H1 (cell line): Measurements from ENCODE around the gene CD151. TPM values are rescaled to one million over a fixed set of nuclear protein-coding genes. Genes with fewer than 3 reads are reported as not detected.

Source experiments
- BRCA1 ChIP-seq: IDR thresholded peaks from 2 replicates; pipeline ENCODE4 v1.6.1; 2012; ENCODE audit warnings: low read depth, low read length, improper control_type of control experiment
- CHD2 ChIP-seq: IDR thresholded peaks from 2 replicates; pipeline ENCODE4 v1.6.1; 2012; ENCODE audit warnings: low read length, improper control_type of control experiment
- CHD7 ChIP-seq: fragments of 300-600 bp; sonication (generic); IDR thresholded peaks from 2 replicates; pipeline ENCODE4 v1.7.1; 2012; ENCODE audit warnings: low read length, moderate library complexity, mild to moderate bottlenecking, inconsistent platforms; ENCODE audit not compliant: insufficient replicate concordance
- CTCF ChIP-seq, 3 experiments: IDR thresholded peaks; 1 replicate in 2 of 3; 2 replicates in 1 of 3; pipeline versions ENCODE4 v1.5.1 to v1.6.1; 2011; ENCODE audit warnings: low read length in 3 of 3, mild to moderate bottlenecking in 3 of 3, inconsistent platforms in 2 of 3, low read depth in 1 of 3, moderate library complexity in 1 of 3; ENCODE audit not compliant: insufficient read depth in 1 of 3; ENCODE audit errors: control extremely low read depth in 1 of 3
- EZH2 ChIP-seq: fragments of 200-600 bp; sonication (generic); IDR thresholded peaks from 2 replicates; pipeline ENCODE4 v1.7.1; 2012; ENCODE audit warnings: low read depth, mild to moderate bottlenecking, moderate library complexity, low read length, inconsistent platforms; ENCODE audit not compliant: severe bottlenecking
- GTF2F1 ChIP-seq: IDR thresholded peaks from 2 replicates; pipeline ENCODE4 v1.6.1; 2012; ENCODE audit warnings: low read depth, low read length, improper control_type of control experiment, borderline replicate concordance
- MAX ChIP-seq: IDR thresholded peaks from 2 replicates; pipeline ENCODE4 v1.6.1; 2012; ENCODE audit warnings: inconsistent platforms
- POLR2AphosphoS5 ChIP-seq: IDR thresholded peaks from 2 replicates; pipeline ENCODE4 v1.6.1; 2011; ENCODE audit warnings: low read depth, low read length
- RXRA ChIP-seq: IDR thresholded peaks from 2 replicates; pipeline ENCODE4 v1.6.1; 2011; ENCODE audit warnings: low read depth, mild to moderate bottlenecking, low read length, moderate library complexity; ENCODE audit not compliant: insufficient read depth
- polyA plus RNA-seq, 7 experiments: library from polyadenylated mRNA; depleted of rRNA in 3 of 7; stranded (reverse) in 5 of 7; unstranded in 2 of 7; fragments of >200 nt in 5 of 7; fragments of 200-250 nt in 2 of 7; gene quantifications; 1 replicate in 5 of 7; 2 replicates in 1 of 7; 4 replicates in 1 of 7; pipeline versions ENCODE4 v1.2.1 to v1.2.3, GENCODE V29; 2011 to 2013; ENCODE audit warnings: missing spikeins in 2 of 7, mixed read lengths in 2 of 7
- total RNA-seq: library from RNA; stranded (reverse); fragmentation: NEBNext Ultra II Directional; extraction: Animal tissue kit (Norgen Biotek cat#: 25700); gene quantifications from 2 replicates; pipeline ENCODE4 v1.2.1, GENCODE V29; 2021

CD151 gene
- total and polyA plus RNA-seq, 2 of the 8 experiments (the other 6 are each of a cell fraction or from before 2014, with no cell fraction given): 101 to 212 TPM

- TF ChIP-seq CHD7 (no peak), GTF2F1 (no peak), BRCA1 (no peak), CTCF (IDR thresholded peaks at IDR 0.05; ENCODE audit: control extremely low read depth in 1 of 3, insufficient read depth in 1 of 3, low read depth in 1 of 3, low read length in 3 of 3) (peak in 2 of 3 experiments; percentile 85 to 97; a peak in 3 of 4 replicates), EZH2 (no peak), CHD2 (no peak), RXRA (no peak), MAX (peak; percentile 58), POLR2AphosphoS5 (peak; percentile 48; the same call in 1 of the 2 replicates)
These were observed 49.2 kb upstream of the CD151 start (continued) for GRCh38 chr11:783581-784015.
